Progenitor cell of endocrine pancreas (in vitro differentiated cells): Measurements from ENCODE around the gene GLIS1. TPM values are rescaled to one million over a fixed set of nuclear protein-coding genes. Genes with fewer than 3 reads are reported as not detected.

ENCODE experiments used
- DNase-seq: peaks from one replicate; pipeline ENCODE4 v3.0.0; 2021; ENCODE audit warnings: low spot score; ENCODE audit not compliant: unreplicated experiment
- H3K27ac Mint-ChIP-seq: 2 replicates; pipeline ENCODE4 v1.8.0; 2021; ENCODE audit warnings: mild to moderate bottlenecking, moderate library complexity, mixed read lengths
- H3K27me3 Mint-ChIP-seq: 2 replicates; pipeline ENCODE4 v1.8.0; 2021; ENCODE audit warnings: mixed read lengths
- H3K36me3 Mint-ChIP-seq: 2 replicates; pipeline ENCODE4 v1.8.0; 2022; ENCODE audit warnings: mixed read lengths; ENCODE audit not compliant: insufficient read depth
- H3K4me1 Mint-ChIP-seq: 2 replicates; pipeline ENCODE4 v1.8.0; 2021; ENCODE audit warnings: low read depth, mixed read lengths
- H3K4me3 Mint-ChIP-seq: 2 replicates; pipeline ENCODE4 v1.8.0; 2021; ENCODE audit warnings: low read depth, mild to moderate bottlenecking, moderate library complexity, mixed read lengths
- H3K9me3 Mint-ChIP-seq: 2 replicates; pipeline ENCODE4 v1.8.0; 2021; ENCODE audit warnings: low read depth, mixed read lengths
- CTCF ChIP-seq: fragments of 200-600 bp; sonication (generic); IDR thresholded peaks from one replicate; pipeline ENCODE4 v1.5.0; 2021; ENCODE audit warnings: antibody characterized with exemption, mild to moderate bottlenecking; ENCODE audit not compliant: unreplicated experiment
- total RNA-seq: library from RNA; stranded (reverse); gene quantifications from 2 replicates; pipeline ENCODE4 v1.2.1, GENCODE V29; 2021

The GLIS1 gene
- total RNA-seq, 1 donor from 2014 or later = not detected

GRCh38 chr1:53573931-53574330 is 165.0 kb downstream of the GLIS1 start:
- Mint-ChIP-seq H3K36me3 (no peaks in the 10 kb centered on the region), H3K4me3 (no peak overlapping the region), H3K27ac (no peak overlapping the region), H3K27me3 (peaks cover 20% of the 10 kb centered on the region), H3K9me3 (no peaks in the 10 kb centered on the region), H3K4me1 (no peaks in the 10 kb centered on the region)
- DNase-seq = no peak
- TF ChIP-seq CTCF = no peak

GRCh38 chr1:53573522-53573921 is 165.4 kb downstream of the GLIS1 start:
- DNase-seq = no peak
- Mint-ChIP-seq H3K27ac (no peak overlapping the region), H3K4me3 (no peak overlapping the region), H3K36me3 (no peaks in the 10 kb centered on the region), H3K27me3 (peaks cover 20% of the 10 kb centered on the region), H3K4me1 (no peaks in the 10 kb centered on the region), H3K9me3 (no peaks in the 10 kb centered on the region)
- TF ChIP-seq CTCF = no peak

- no peak for TF ChIP-seq CTCF
- H3K27me3 Mint-ChIP-seq = peaks cover 20% of the 10 kb centered on the region
- H3K4me1 Mint-ChIP-seq = no peaks in the 10 kb centered on the region
- no peak for DNase-seq
- H3K9me3 Mint-ChIP-seq = no peaks in the 10 kb centered on the region
- no peak overlapping the region for H3K27ac Mint-ChIP-seq
- no peak overlapping the region for H3K4me3 Mint-ChIP-seq
- H3K36me3 Mint-ChIP-seq = no peaks in the 10 kb centered on the region
These were observed 166.2 kb downstream of the GLIS1 start for GRCh38 chr1:53572815-53573173.

- Mint-ChIP-seq H3K36me3 (no peaks in the 10 kb centered on the region), H3K4me1 (no peaks in the 10 kb centered on the region), H3K27ac (no peak overlapping the region), H3K9me3 (peaks cover under 1% of the 10 kb centered on the region), H3K4me3 (no peak overlapping the region), H3K27me3 (peaks cover 20% of the 10 kb centered on the region)
- TF ChIP-seq CTCF = no peak
- DNase-seq = no peak
These were observed 166.7 kb downstream of the GLIS1 start for GRCh38 chr1:53572065-53572814.

- Mint-ChIP-seq H3K27me3 (peaks cover 8% of the 10 kb centered on the region), H3K9me3 (peaks cover 4% of the 10 kb centered on the region), H3K4me1 (no peaks in the 10 kb centered on the region), H3K4me3 (no peak overlapping the region), H3K36me3 (no peaks in the 10 kb centered on the region), H3K27ac (no peak overlapping the region)
- TF ChIP-seq CTCF = no peak
- no peak for DNase-seq
These were observed 170.4 kb downstream of the GLIS1 start for GRCh38 chr1:53568540-53568939.
